Measurements from ENCODE around the gene EVL. TPM values are rescaled to one million over a fixed set of nuclear protein-coding genes. Genes with fewer than 3 reads are reported as not detected.

EVL gene
- total RNA-seq, 1 experiment from 2014 or later: 6.9 TPM

- no peak for DNase-seq (ENCODE audit: low spot score)
Observed at GRCh38 chr14:100108840-100109593, 43.8 kb downstream of the EVL start.

DNA sequence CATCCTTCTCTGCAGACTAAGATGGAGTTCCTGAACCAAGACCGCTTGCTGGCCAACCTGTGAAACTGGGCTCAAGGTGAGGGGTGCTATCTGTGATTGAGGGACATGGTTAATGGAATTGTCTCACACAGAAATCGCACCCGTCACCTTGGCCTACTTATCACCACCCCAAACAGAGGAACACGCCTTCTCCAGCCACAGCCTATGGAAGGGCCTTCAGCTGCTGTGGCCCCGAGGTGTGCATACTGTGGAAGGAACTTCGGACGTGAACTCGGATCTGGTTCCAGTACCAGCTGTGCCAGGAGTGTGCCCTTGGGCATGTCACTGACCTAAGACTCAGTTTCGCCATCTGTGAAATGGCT lies 44.4 kb downstream of the EVL start:
- no peak for DNase-seq (ENCODE audit: low spot score)

DNA sequence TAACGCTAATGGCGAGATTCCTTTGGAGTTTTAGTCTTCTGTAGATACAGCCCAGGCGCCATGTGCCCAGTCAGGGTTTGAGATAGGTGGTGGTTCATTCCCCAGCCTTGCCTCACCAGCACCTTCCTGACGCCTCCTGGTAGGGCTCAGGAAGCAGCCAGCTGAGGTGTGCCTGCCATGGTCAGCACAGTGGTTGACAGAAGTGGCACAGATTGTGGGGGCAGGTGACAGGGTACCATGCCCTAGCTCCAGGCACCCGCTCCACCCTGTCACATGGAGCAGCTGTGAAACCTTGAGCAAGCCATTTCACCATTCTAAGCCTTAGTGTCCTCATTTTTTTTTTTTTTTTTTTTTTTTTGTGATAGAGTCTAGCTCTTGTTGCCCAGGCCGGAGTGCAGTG lies 45.6 kb downstream of the EVL start:
- DNase-seq (ENCODE audit: low spot score): no peak

DNA sequence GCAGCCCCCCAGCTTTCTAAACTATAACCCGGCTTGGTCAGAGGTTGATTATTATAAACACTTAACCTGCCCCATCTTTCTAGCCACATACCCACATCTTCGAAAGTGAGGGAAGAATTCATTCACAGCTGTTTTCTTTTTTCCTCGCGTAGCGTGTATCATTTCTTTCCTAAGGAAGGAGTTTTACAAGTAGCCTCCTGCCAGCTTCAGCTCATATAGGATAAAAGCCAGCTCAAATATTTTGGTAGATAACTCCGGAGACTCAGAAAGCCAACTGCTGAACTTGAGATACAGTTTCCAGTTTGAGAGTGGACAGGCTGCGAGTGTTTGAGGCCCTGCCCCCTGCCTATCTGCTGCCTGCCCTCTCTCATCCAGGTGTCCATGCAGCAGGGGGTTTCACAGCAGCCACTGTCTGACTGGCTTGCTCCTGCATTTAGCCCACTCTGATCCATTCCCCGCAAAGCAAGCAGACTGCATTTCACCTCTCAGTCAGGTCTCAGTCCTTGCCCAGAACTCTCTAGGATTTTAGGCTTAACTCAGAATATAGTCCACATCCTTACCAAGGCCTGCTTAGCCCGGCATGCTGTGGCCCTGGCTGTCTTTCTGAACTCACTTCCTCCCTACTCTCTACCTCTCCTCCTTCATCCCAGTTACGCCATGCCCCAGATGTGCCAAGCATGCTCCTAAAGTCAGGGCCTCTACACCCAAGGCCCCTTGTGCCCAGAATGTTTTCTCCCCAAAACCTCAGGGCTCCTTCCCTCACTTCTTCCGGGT lies 46.9 kb downstream of the EVL start:
- no peak for DNase-seq (ENCODE audit: low spot score)

DNA sequence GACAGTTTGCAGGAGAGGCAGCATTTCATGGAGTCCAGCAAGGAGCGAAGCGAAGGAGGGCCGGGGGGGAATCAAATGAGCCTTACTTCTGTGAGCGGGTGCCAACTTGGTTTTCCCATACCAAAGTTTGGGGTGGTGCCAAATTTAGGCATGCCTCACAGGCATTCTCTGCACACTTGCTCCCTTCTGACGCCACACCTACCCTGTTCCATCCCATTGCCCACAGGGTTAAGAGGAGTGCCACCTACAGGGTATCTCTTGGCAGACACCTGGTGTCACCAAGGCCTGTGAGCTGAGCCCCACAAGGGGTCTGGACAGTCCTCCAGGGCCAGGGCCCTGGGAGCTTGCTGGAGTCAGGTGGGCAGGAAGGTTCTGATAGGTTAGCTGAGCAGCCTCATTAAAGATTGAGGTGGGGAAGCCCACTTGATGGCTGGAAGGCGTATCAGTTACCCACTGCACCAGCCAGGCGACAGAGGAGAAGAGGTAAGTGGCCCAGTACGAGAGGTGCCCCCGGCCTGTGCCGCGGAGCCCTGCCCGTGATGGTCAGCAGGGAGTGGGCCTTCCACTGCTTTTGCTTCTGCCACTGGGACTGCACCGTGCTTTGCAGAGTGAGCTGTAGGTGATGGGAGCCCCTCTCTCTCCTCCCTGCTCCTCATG lies 49.0 kb downstream of the EVL start:
- no peak for DNase-seq (ENCODE audit: low spot score)

DNA sequence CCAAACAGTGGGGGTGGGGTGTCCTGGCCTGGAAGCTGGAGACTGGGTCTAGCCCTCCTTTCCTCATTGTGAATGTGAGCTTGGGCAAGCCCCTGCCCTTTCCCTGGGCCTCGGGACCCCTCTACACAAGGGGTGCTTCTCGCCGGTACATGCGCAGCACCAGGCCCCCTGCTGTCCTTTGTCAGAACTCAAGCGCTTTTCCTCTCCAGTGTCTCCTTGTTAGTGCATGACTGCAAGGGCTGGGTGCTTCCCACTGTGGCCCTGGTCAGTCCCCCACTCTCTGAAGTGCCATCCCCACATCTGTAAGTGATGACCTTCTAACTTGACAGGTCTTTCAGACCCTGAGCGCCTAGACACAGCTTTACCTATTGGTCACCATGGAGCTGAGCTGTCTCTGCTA lies 50.0 kb downstream of the EVL start:
- no peak for DNase-seq (ENCODE audit: low spot score)

- DNase-seq (ENCODE audit: low spot score): no peak
Observed at GRCh38 chr14:100115726-100116125, 50.5 kb downstream of the EVL start.

- no peak for DNase-seq (ENCODE audit: low spot score)
Observed at GRCh38 chr14:100116134-100116533, 50.9 kb downstream of the EVL start.

GRCh38 chr14:100117026-100117425 lies 51.8 kb downstream of the EVL start:
- no peak for DNase-seq (ENCODE audit: low spot score)

DNA sequence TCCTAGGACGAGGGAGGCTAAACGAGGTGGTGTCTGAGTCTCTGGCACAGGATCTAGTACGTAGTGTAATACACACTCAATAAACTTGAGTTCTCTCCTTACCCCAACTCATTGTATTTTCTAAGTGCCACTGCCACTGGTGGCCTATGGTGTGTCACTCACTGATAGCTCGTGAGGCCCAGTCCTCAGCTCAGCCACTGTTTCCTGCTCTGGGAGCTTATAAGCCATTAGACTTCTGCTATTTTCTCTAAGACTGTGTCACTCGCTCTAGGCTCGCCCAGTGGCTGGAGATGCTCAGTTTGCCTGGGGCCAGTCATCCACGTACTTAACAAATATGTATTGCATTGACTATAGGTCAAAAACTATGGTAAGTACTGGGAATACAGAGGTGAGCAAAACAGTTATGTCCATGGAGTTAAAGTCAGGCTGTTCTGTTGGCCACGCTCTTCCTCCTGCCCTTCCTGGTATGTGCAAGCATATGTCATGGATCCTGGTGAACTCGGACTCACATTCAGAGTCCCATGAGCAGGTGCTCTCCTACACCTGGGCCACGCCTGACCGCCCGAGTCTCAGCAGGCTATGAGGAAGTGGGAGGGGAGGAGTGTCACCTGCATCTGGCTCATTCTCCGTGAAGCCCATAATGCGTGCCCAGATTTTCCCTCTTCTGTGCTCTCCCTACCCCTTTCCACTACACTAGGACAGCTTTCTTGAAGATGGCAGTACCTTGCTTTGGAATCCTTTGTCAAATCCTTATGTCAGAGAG lies 52.6 kb downstream of the EVL start:
- DNase-seq (ENCODE audit: low spot score): no peak

DNA sequence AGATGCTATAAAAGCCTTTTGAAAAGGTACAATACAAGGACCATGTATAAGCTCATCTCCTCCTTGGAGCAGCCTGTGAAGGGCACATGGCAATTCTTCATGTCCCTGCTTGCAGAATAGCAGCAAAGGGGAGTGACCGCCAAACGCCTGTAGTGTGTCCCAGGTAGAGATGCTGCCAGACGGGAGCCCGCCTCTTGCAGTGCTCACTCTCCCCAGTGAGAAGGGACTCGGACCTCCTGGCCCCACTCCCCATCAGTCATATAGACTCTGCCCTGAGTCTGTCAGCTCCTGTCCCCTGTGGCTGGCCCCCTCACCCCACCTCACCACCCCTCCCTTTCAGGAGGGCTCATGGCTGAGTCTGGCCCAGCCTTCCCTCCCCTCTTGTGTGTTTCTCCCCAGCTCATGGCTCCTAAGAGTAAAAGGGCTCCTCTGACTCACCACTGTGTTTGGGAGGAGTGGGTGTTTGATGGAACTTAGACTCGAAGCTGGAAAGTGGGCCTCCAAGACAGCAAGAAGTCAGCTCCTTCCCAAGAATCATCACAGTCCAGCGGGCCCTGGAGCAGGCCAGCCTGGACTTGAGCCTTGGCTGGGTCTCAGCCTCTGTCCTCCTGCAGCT lies 53.3 kb downstream of the EVL start:
- DNase-seq (ENCODE audit: low spot score): no peak

DNA sequence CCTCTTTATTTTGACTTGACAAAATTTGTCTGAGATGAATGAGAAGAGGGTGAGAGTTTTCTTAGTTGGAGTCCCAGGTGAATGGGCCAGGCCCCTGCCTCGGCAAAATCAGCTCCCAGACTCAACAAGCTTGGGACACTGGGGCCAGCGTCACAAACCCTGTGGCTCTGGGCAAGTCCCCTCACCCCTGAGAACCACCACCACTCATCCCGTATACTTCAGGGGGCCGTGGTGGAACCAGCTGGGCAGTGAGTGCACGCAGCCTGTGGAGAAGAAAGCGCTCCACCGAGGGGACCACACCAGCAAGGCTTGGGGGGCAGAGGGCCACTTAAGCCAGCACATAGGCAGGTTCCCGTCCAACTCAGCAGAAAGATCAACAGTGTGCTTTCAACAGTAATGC lies 54.0 kb downstream of the EVL start:
- DNase-seq (ENCODE audit: low spot score): no peak

- DNase-seq (ENCODE audit: low spot score): no peak
Observed at GRCh38 chr14:100120522-100121269, 55.5 kb downstream of the EVL start.

GRCh38 chr14:100121643-100122480 lies 56.6 kb downstream of the EVL start:
- no peak for DNase-seq (ENCODE audit: low spot score)

GRCh38 chr14:100122481-100123223 lies 57.4 kb downstream of the EVL start:
- DNase-seq (ENCODE audit: low spot score): peak; percentile 53

DNA sequence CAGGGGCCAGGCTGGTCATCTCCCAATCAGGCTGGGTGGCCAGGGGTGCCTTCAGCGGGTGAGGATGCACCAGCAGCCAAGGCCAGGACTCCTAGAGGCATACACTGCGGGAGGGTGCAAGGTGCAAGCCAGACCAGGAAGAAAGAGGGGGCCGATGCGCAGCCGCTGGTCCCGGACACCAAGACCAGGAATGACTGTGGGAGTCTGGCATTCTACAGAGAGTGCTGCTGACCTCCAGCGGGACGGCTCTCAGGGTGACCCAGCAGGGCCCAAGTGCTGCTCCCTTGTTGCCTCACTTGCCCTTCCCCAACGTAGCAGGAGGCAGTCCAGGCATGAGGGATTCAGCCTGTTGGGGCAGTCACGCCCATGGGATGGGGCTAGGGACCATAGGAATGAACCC lies 58.4 kb downstream of the EVL start:
- no peak for DNase-seq (ENCODE audit: low spot score)

DNA sequence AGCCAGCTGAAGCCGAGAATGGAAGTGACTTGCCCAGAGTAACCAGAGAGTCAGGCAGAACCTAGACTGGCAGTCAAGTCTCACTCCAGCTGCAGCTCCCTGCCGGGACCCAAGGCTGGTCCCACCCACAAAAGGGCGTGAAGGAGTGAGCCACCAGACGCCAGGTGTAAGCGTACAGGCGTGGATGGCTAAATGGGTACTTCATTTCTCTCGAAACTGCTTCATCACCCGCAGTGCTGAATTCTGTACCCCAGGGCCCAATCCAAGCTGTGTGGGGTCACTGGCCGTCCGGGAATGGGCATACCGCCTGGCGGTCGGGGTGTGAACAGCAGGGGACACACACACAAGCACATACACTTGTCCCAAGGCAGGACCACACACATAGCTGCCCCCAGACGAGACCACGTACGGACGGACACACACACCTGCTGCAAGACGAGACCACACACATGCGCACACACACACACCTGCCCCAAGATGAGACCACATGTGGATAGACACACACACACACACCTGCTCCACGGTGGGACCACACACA lies 59.4 kb downstream of the EVL start:
- no peak for DNase-seq (ENCODE audit: low spot score)

- DNase-seq (ENCODE audit: low spot score): no peak
Observed at GRCh38 chr14:100126401-100126800, 61.2 kb downstream of the EVL start.

Data from HT-29 (cell line).